Measurements from ENCODE around the gene DPF1. TPM values are rescaled to one million over a fixed set of nuclear protein-coding genes. Genes with fewer than 3 reads are reported as not detected.

DPF1 gene
- total RNA-seq, 2 experiments from 2014 or later = not detected

DNA sequence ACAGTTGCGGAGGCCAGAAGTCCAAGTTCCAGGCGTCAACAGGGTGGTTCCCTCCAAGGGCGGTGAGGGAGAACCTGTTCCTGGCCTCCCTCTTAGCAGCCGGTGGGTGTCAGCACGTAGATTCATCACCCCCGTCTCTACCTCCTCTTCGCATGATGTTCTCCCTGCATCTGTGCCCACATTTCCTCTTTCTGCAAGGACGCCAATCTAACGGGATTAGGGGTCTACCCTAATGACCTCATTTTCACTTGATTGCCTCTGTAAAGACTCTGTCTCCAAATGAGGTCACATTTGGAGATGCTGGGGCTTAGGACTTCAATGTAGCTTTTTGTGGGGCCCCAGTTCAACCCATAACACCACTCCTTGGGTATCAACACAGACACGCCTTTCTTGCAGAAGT lies 38.5 kb downstream of the DPF1 start:
- Histone ChIP-seq H3K4me3 (ENCODE audit: low read length) (no peak overlapping the region), H3K4me1 (ENCODE audit: insufficient read depth, low read length) (no peaks in the 10 kb centered on the region), H3K27ac (ENCODE audit: low read depth in 1 of 2, low read length in 2 of 2) (no peak overlapping the region), H3K9me3 (ENCODE audit: control insufficient read depth in 1 of 2, insufficient read depth in 1 of 2, low read length in 2 of 2) (peaks cover under 1 to 8% of the 10 kb centered on the region in 2 experiments), H3K27me3 (ENCODE audit: control insufficient read depth in 1 of 2, insufficient read depth in 2 of 2, low read length in 2 of 2) (no peaks in the 10 kb centered on the region), H3K36me3 (ENCODE audit: insufficient read depth, low read length) (peaks cover 11% of the 10 kb centered on the region)
- H3K36me3 Mint-ChIP-seq (ENCODE audit: low read depth) = peaks cover 58% of the 10 kb centered on the region
- intact Hi-C loops (cut with DNase I, micrococcal nuclease) = no loop called here
- no peak overlapping the region for H3K4me3 Mint-ChIP-seq
- no peaks in the 10 kb centered on the region for H3K4me1 Mint-ChIP-seq (ENCODE audit: low read depth)
- POLR2A ChIA-PET = interaction anchor here (1.0 kb wide), 1 partner anchor 278 kb away, joined by 3 read pairs; the partner anchor contains the start of gene SIPA1L3
- no peaks in the 10 kb centered on the region for H3K9me3 Mint-ChIP-seq
- CTCF ChIA-PET = no interaction called here
- ATAC-seq (ENCODE audit: poor library complexity) = no peak
- no peak overlapping the region for H3K27ac Mint-ChIP-seq
- H3K27me3 Mint-ChIP-seq = no peaks in the 10 kb centered on the region
- DNase-seq = no peak
- TF ChIP-seq, protein P1, sequence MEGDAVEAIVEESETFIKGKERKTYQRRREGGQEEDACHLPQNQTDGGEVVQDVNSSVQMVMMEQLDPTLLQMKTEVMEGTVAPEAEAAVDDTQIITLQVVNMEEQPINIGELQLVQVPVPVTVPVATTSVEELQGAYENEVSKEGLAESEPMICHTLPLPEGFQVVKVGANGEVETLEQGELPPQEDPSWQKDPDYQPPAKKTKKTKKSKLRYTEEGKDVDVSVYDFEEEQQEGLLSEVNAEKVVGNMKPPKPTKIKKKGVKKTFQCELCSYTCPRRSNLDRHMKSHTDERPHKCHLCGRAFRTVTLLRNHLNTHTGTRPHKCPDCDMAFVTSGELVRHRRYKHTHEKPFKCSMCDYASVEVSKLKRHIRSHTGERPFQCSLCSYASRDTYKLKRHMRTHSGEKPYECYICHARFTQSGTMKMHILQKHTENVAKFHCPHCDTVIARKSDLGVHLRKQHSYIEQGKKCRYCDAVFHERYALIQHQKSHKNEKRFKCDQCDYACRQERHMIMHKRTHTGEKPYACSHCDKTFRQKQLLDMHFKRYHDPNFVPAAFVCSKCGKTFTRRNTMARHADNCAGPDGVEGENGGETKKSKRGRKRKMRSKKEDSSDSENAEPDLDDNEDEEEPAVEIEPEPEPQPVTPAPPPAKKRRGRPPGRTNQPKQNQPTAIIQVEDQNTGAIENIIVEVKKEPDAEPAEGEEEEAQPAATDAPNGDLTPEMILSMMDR (IDR thresholded peaks at IDR 0.05) = no peak

DNA sequence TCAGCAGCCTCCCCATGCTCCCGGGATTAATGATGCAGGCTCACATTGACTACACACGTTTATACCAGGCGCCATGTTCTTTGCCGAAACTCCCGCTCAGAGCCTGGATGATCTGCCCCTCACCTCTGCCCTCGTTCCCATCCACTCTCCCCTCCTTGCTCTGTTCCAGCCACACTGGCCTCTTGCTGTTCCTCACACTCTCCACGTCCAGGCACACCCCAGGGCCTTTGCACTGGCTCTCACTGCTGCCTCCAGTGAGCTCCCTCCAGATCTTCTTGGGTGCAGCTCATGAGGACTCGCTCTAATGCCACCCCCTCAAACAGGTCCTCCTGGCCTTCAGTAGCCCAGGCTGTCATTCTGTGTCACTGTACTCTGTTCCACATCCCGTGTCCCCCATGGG lies 39.2 kb downstream of the DPF1 start:
- ChIA-PET CTCF (no interaction called here), POLR2A (interaction anchor here (1.0 kb wide), 1 partner anchor 278 kb away, joined by 3 read pairs; the partner anchor contains the start of gene SIPA1L3)
- Histone ChIP-seq H3K27ac (ENCODE audit: low read depth in 1 of 2, low read length in 2 of 2) (no peak overlapping the region), H3K4me1 (ENCODE audit: insufficient read depth, low read length) (no peaks in the 10 kb centered on the region), H3K4me3 (ENCODE audit: low read length) (no peak overlapping the region), H3K27me3 (ENCODE audit: control insufficient read depth in 1 of 2, insufficient read depth in 2 of 2, low read length in 2 of 2) (no peaks in the 10 kb centered on the region), H3K36me3 (ENCODE audit: insufficient read depth, low read length) (peaks cover 11% of the 10 kb centered on the region), H3K9me3 (ENCODE audit: control insufficient read depth in 1 of 2, insufficient read depth in 1 of 2, low read length in 2 of 2) (peaks cover 8 to 16% of the 10 kb centered on the region in 2 experiments)
- Mint-ChIP-seq H3K27me3 (no peaks in the 10 kb centered on the region), H3K4me1 (ENCODE audit: low read depth) (no peaks in the 10 kb centered on the region), H3K36me3 (ENCODE audit: low read depth) (peaks cover 59% of the 10 kb centered on the region), H3K4me3 (no peak overlapping the region), H3K27ac (no peak overlapping the region), H3K9me3 (no peaks in the 10 kb centered on the region)
- TF ChIP-seq, protein P1 (IDR thresholded peaks at IDR 0.05) = no peak
- no peak for ATAC-seq (ENCODE audit: poor library complexity)
- intact Hi-C loops (cut with DNase I, micrococcal nuclease) = no loop called here
- no peak for DNase-seq

DNA sequence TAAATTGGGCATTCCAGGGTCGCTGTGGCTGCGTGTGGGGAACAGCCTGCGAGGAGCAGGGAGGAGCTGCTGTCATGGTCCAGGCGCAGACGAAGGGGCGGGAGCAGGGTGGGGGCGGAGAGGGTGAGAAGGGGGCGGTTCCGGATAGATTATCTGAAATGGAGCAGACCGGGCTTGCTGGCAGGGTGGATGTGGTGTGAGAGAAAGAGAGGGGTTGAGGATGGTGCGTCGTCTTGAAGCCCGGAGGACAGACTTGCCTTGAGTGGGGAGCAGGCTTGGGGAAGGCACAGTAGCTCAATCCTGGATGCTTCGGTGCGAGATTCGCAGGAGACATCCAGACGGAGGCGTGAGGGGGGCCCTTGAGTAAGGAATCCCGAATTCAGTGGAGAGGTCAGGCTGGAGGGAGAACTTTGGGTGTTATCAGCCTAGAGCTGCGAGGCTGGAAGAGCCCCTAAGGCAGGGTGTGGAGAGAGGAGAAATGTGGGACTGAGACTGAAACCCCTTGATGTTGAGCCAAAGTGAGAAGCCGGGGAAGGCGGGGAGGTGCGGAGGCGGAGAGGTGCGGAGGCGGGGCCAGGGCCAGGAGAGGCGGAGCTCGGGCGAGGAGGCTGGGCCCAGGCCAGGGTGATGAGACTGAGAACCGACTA lies 40.6 kb downstream of the DPF1 start:
- TF ChIP-seq, protein P1 (IDR thresholded peaks at IDR 0.05) = no peak
- DNase-seq (no peak), ATAC-seq (ENCODE audit: poor library complexity) (no peak)
- Histone ChIP-seq H3K9me3 (ENCODE audit: control insufficient read depth in 1 of 2, insufficient read depth in 1 of 2, low read length in 2 of 2) (peaks cover 12 to 26% of the 10 kb centered on the region in 2 experiments), H3K4me1 (ENCODE audit: insufficient read depth, low read length) (no peaks in the 10 kb centered on the region), H3K4me3 (ENCODE audit: low read length) (no peak overlapping the region), H3K36me3 (ENCODE audit: insufficient read depth, low read length) (peaks cover 11% of the 10 kb centered on the region), H3K27me3 (ENCODE audit: control insufficient read depth in 1 of 2, insufficient read depth in 2 of 2, low read length in 2 of 2) (no peaks in the 10 kb centered on the region), H3K27ac (ENCODE audit: low read depth in 1 of 2, low read length in 2 of 2) (no peak overlapping the region)
- H3K27ac Mint-ChIP-seq = no peak overlapping the region
- H3K36me3 Mint-ChIP-seq (ENCODE audit: low read depth) = peaks cover 64% of the 10 kb centered on the region
- POLR2A ChIA-PET = no interaction called here
- no peaks in the 10 kb centered on the region for H3K4me1 Mint-ChIP-seq (ENCODE audit: low read depth)
- peaks cover 2% of the 10 kb centered on the region for H3K9me3 Mint-ChIP-seq
- CTCF ChIA-PET = no interaction called here
- no peak overlapping the region for H3K4me3 Mint-ChIP-seq
- H3K27me3 Mint-ChIP-seq = no peaks in the 10 kb centered on the region
- intact Hi-C loops (cut with DNase I, micrococcal nuclease) = no loop called here
